ENCODE measurements around the gene OSCP1. TPM values are rescaled to one million over a fixed set of nuclear protein-coding genes. Genes with fewer than 3 reads are reported as not detected.

OSCP1 gene
- total RNA-seq, 1 donor from 2014 or later, result 5.2 TPM

GRCh38 chr1:36414384-36414783, 35.9 kb downstream of the OSCP1 start:
- no peak overlapping the region for H3K27ac ChIP-seq
- H3K9me3 ChIP-seq, result no peaks in the 10 kb centered on the region
- H3K4me1 ChIP-seq, result no peaks in the 10 kb centered on the region
- H3K36me3 ChIP-seq, result no peaks in the 10 kb centered on the region
- no peaks in the 10 kb centered on the region for H3K27me3 ChIP-seq
- intact Hi-C loops (cut with DNase I), result no loop called here
- no peak overlapping the region for H3K4me3 ChIP-seq
- TF ChIP-seq POLR2AphosphoS5 (IDR thresholded peaks at IDR 0.05; ENCODE audit: insufficient read depth in 1 of 2, low read depth in 1 of 2), result no peak
- TF ChIP-seq POLR2A (IDR thresholded peaks at IDR 0.05), result no peak
- TF ChIP-seq CTCF (IDR thresholded peaks at IDR 0.05), result no peak
- no peak for DNase-seq (ENCODE audit: extremely low spot score in 2 of 2)

- Histone ChIP-seq H3K9me3 (no peaks in the 10 kb centered on the region), H3K4me3 (no peak overlapping the region), H3K27ac (no peak overlapping the region), H3K36me3 (no peaks in the 10 kb centered on the region), H3K4me1 (no peaks in the 10 kb centered on the region), H3K27me3 (no peaks in the 10 kb centered on the region)
- no peak for TF ChIP-seq CTCF (IDR thresholded peaks at IDR 0.05)
- TF ChIP-seq POLR2A (IDR thresholded peaks at IDR 0.05), result no peak
- TF ChIP-seq POLR2AphosphoS5 (IDR thresholded peaks at IDR 0.05; ENCODE audit: insufficient read depth in 1 of 2, low read depth in 1 of 2), result no peak
- intact Hi-C loops (cut with DNase I), result no loop called here
- no peak for DNase-seq (ENCODE audit: extremely low spot score in 2 of 2)
Observed at GRCh38 chr1:36411674-36412648, 38.3 kb downstream of the OSCP1 start.

- no peak overlapping the region for H3K27ac ChIP-seq
- TF ChIP-seq POLR2AphosphoS5 (IDR thresholded peaks at IDR 0.05; ENCODE audit: insufficient read depth in 1 of 2, low read depth in 1 of 2) (no peak), CTCF (IDR thresholded peaks at IDR 0.05) (no peak), POLR2A (IDR thresholded peaks at IDR 0.05) (no peak)
- no peak for DNase-seq (ENCODE audit: extremely low spot score in 2 of 2)
- H3K36me3 ChIP-seq, result no peaks in the 10 kb centered on the region
- no peak overlapping the region for H3K4me3 ChIP-seq
- no peaks in the 10 kb centered on the region for H3K27me3 ChIP-seq
- no peaks in the 10 kb centered on the region for H3K4me1 ChIP-seq
- H3K9me3 ChIP-seq, result no peaks in the 10 kb centered on the region
- intact Hi-C loops (cut with DNase I), result no loop called here
Observed at GRCh38 chr1:36408479-36408878, 41.8 kb downstream of the OSCP1 start.

- intact Hi-C loops (cut with DNase I), result no loop called here
- H3K36me3 ChIP-seq, result no peaks in the 10 kb centered on the region
- no peak overlapping the region for H3K4me3 ChIP-seq
- H3K27ac ChIP-seq, result no peak overlapping the region
- H3K27me3 ChIP-seq, result no peaks in the 10 kb centered on the region
- no peaks in the 10 kb centered on the region for H3K4me1 ChIP-seq
- TF ChIP-seq CTCF (IDR thresholded peaks at IDR 0.05), result no peak
- DNase-seq (ENCODE audit: extremely low spot score in 2 of 2), result no peak
- no peaks in the 10 kb centered on the region for H3K9me3 ChIP-seq
Observed at GRCh38 chr1:36406440-36406839, 43.8 kb downstream of the OSCP1 start.

GRCh38 chr1:36402504-36402890, 47.8 kb downstream of the OSCP1 start:
- Histone ChIP-seq H3K27me3 (no peaks in the 10 kb centered on the region), H3K36me3 (no peaks in the 10 kb centered on the region), H3K4me3 (no peak overlapping the region), H3K4me1 (peaks cover 5% of the 10 kb centered on the region), H3K27ac (no peak overlapping the region), H3K9me3 (no peaks in the 10 kb centered on the region)
- no peak for DNase-seq (ENCODE audit: extremely low spot score in 2 of 2)
- TF ChIP-seq POLR2A (IDR thresholded peaks at IDR 0.05), result no peak
- TF ChIP-seq POLR2AphosphoS5 (IDR thresholded peaks at IDR 0.05; ENCODE audit: insufficient read depth in 1 of 2, low read depth in 1 of 2), result no peak
- no peak for TF ChIP-seq CTCF (IDR thresholded peaks at IDR 0.05)
- intact Hi-C loops (cut with DNase I), result no loop called here

Data from vagina (tissue), 2 donors.